ENCODE results near the gene RMND1.

The RMND1 gene

GRCh38 chr6:151431337-151431736 is 20.6 kb downstream of the RMND1 start:
- Histone ChIP-seq H3K9me3 (ENCODE audit: control insufficient read depth, insufficient read depth, low read length) (no peaks in the 10 kb centered on the region), H3K27ac (ENCODE audit: low read depth, low read length) (no peak overlapping the region), H3F3A (ENCODE audit: control insufficient read depth, insufficient read depth) (no peaks in the 10 kb centered on the region), H3K4me1 (ENCODE audit: control insufficient read depth, low read length) (peaks cover 7% of the 10 kb centered on the region), H3K27me3 (ENCODE audit: control insufficient read depth, low read length) (no peaks in the 10 kb centered on the region), H3K79me2 (ENCODE audit: control insufficient read depth, low read length) (peaks cover 5% of the 10 kb centered on the region), H3K9me2 (replicated peaks; ENCODE audit: control insufficient read depth, low read length) (no peaks in the 10 kb centered on the region), H3K4me2 (ENCODE audit: low read length) (no peak overlapping the region), H3K36me3 (ENCODE audit: control insufficient read depth, low read length) (peaks cover 61% of the 10 kb centered on the region), H4K20me1 (ENCODE audit: control insufficient read depth, insufficient read depth, low read depth, low read length) (no peaks in the 10 kb centered on the region), H3K4me3 (ENCODE audit: low read length) (no peak overlapping the region)
- TF ChIP-seq CTCF (IDR thresholded peaks at IDR 0.05; ENCODE audit: low read depth, low read length, poor library complexity, severe bottlenecking) (no peak), EZH2phosphoT487 (IDR thresholded peaks at IDR 0.05; ENCODE audit: borderline replicate concordance, low read length) (no peak)

DNA sequence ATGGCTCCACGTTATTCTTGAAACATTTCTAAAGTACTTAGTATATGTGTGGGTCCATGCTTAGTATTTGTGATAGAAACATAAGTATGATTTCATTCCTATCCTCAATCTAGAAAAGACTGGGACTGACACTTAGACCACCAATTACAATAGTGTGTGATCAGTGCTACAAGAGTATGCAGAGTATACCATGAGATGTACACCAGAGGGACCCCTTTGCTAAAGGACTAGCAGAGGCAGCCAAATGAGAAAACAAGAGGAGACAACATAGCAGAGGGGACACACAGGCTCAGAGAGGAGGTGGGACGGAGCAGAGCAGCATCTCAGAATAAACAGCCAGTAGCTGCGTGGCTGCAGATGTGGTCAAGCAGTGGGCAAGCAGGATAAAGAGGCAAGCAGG is 21.0 kb downstream of the RMND1 start:
- no peaks in the 10 kb centered on the region for H4K20me1 ChIP-seq (ENCODE audit: control insufficient read depth, insufficient read depth, low read depth, low read length)
- H3K36me3 ChIP-seq (ENCODE audit: control insufficient read depth, low read length) = peaks cover 63% of the 10 kb centered on the region
- H3K4me2 ChIP-seq (ENCODE audit: low read length) = no peak overlapping the region
- H3K27ac ChIP-seq (ENCODE audit: low read depth, low read length) = no peak overlapping the region
- H3K9me3 ChIP-seq (ENCODE audit: control insufficient read depth, insufficient read depth, low read length) = no peaks in the 10 kb centered on the region
- no peak for TF ChIP-seq CTCF (IDR thresholded peaks at IDR 0.05; ENCODE audit: low read depth, low read length, poor library complexity, severe bottlenecking)
- TF ChIP-seq EZH2phosphoT487 (IDR thresholded peaks at IDR 0.05; ENCODE audit: borderline replicate concordance, low read length) = no peak
- H3K4me1 ChIP-seq (ENCODE audit: control insufficient read depth, low read length) = peaks cover 7% of the 10 kb centered on the region
- no peaks in the 10 kb centered on the region for H3K9me2 ChIP-seq (replicated peaks; ENCODE audit: control insufficient read depth, low read length)
- H3K27me3 ChIP-seq (ENCODE audit: control insufficient read depth, low read length) = no peaks in the 10 kb centered on the region
- peaks cover 3% of the 10 kb centered on the region for H3K79me2 ChIP-seq (ENCODE audit: control insufficient read depth, low read length)
- no peak overlapping the region for H3K4me3 ChIP-seq (ENCODE audit: low read length)
- no peaks in the 10 kb centered on the region for H3F3A ChIP-seq (ENCODE audit: control insufficient read depth, insufficient read depth)

DNA sequence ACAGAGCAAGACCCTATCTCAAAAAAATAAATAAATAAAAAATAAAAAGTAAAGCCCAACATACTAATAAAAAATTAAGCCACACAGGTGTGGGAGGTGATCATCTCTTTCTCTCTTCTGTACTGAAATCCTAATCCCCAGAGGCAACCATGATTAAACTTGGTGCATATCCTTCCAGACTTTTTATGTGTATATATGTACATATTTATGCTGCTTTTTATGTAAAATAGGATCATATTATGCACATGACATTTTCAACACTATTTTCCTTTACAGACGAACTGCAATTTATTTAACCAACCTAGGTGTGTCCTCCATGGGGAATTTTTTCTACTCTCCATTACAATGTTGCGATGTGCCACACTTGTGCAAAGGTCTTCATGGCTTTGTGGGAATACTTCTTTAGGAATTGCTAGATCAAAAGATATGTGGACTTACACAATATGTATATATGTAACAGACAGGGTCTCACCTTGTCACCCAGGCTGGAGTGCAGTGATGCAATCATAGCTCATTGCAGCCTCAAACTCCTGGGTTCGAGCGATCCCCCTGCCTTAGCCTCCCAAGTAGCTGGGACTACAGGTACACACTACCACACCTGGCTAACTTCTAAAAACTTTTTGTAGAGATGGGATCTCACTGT is 23.7 kb downstream of the RMND1 start:
- H3K36me3 ChIP-seq (ENCODE audit: control insufficient read depth, low read length) = peaks cover 72% of the 10 kb centered on the region
- H3F3A ChIP-seq (ENCODE audit: control insufficient read depth, insufficient read depth) = no peaks in the 10 kb centered on the region
- no peak overlapping the region for H3K4me3 ChIP-seq (ENCODE audit: low read length)
- no peaks in the 10 kb centered on the region for H3K9me2 ChIP-seq (replicated peaks; ENCODE audit: control insufficient read depth, low read length)
- TF ChIP-seq EZH2phosphoT487 (IDR thresholded peaks at IDR 0.05; ENCODE audit: borderline replicate concordance, low read length) = no peak
- no peak for TF ChIP-seq CTCF (IDR thresholded peaks at IDR 0.05; ENCODE audit: low read depth, low read length, poor library complexity, severe bottlenecking)
- H4K20me1 ChIP-seq (ENCODE audit: control insufficient read depth, insufficient read depth, low read depth, low read length) = no peaks in the 10 kb centered on the region
- H3K27ac ChIP-seq (ENCODE audit: low read depth, low read length) = no peak overlapping the region
- no peaks in the 10 kb centered on the region for H3K9me3 ChIP-seq (ENCODE audit: control insufficient read depth, insufficient read depth, low read length)
- H3K4me2 ChIP-seq (ENCODE audit: low read length) = no peak overlapping the region
- no peaks in the 10 kb centered on the region for H3K27me3 ChIP-seq (ENCODE audit: control insufficient read depth, low read length)
- no peaks in the 10 kb centered on the region for H3K79me2 ChIP-seq (ENCODE audit: control insufficient read depth, low read length)
- no peaks in the 10 kb centered on the region for H3K4me1 ChIP-seq (ENCODE audit: control insufficient read depth, low read length)

Measured in DOHH2 (cell line).